ENCODE results near the gene ANKRD18B.

GRCh38 chr9:33620738-33621439 lies 96.8 kb downstream of the ANKRD18B start:
- TF ChIP-seq PKNOX1 (IDR thresholded peaks at IDR 0.05) (no peak), HDAC3 (IDR thresholded peaks at IDR 0.05; ENCODE audit: borderline replicate concordance, partially characterized antibody) (no peak), RAD21 (CRISPR knock-in tag; conservative IDR thresholded peaks at IDR 0.05 in 1 of 2, IDR thresholded peaks at IDR 0.05 in 1 of 2) (no peak), ILF3 (IDR thresholded peaks at IDR 0.05; ENCODE audit: borderline replicate concordance) (no peak), CREB1 (IDR thresholded peaks at IDR 0.05) (no peak), CREB1 (CRISPR knock-in tag; IDR thresholded peaks at IDR 0.05) (no peak), CTCF (IDR thresholded peaks at IDR 0.05 in 2 of 3, conservative IDR thresholded peaks at IDR 0.05 in 1 of 3; ENCODE audit: insufficient read depth in 2 of 3, low read depth in 1 of 3, low read length in 3 of 3) (no peak), HEY1 (CRISPR knock-in tag; IDR thresholded peaks at IDR 0.05; ENCODE audit: borderline replicate concordance) (no peak)
